NK-92 treated with Interleukin-12 subunit alpha and Interleukin-12 subunit beta, amount 100 ng/mL, for 24 hours (cell line): ENCODE data around the gene PSD2.
A peak's percentile ranks its signal among the peaks of the same experiment; 100 is the strongest.

Source experiments
- DNase-seq: peaks from one replicate; lab custom pipeline; 2025; lab: John Stamatoyannopoulos, UW

The PSD2 gene

GRCh38 chr5:139838381-139839197, 43.0 kb downstream of the PSD2 start:
- DNase-seq, result no peak

GRCh38 chr5:139839232-139839815, 43.7 kb downstream of the PSD2 start:
- DNase-seq, result no peak

GRCh38 chr5:139839918-139840317, 44.3 kb downstream of the PSD2 start:
- DNase-seq, result no peak

- no peak for DNase-seq
These were observed 45.9 kb downstream of the PSD2 start for GRCh38 chr5:139841549-139841948.

GRCh38 chr5:139842321-139842720, 46.7 kb downstream of the PSD2 start:
- no peak for DNase-seq

GRCh38 chr5:139843991-139844390, 48.4 kb downstream of the PSD2 start:
- no peak for DNase-seq

- DNase-seq, result peak; percentile 20
These were observed 49.0 kb downstream of the PSD2 start for GRCh38 chr5:139844472-139845145.

- DNase-seq, result no peak
These were observed 50.5 kb downstream of the PSD2 start for GRCh38 chr5:139845846-139846681.

GRCh38 chr5:139847091-139847490, 51.5 kb downstream of the PSD2 start:
- DNase-seq, result no peak

- DNase-seq, result no peak
These were observed 52.3 kb downstream of the PSD2 start for GRCh38 chr5:139847790-139848507.

- no peak for DNase-seq
These were observed 53.0 kb downstream of the PSD2 start for GRCh38 chr5:139848508-139849100.

GRCh38 chr5:139849501-139849900, 53.9 kb downstream of the PSD2 start:
- DNase-seq, result no peak

GRCh38 chr5:139849942-139850341, 54.3 kb downstream of the PSD2 start:
- no peak for DNase-seq

GRCh38 chr5:139850423-139851016, 54.9 kb downstream of the PSD2 start:
- no peak for DNase-seq

GRCh38 chr5:139851558-139851957, 56.0 kb downstream of the PSD2 start:
- no peak for DNase-seq

GRCh38 chr5:139852696-139853095, 57.1 kb downstream of the PSD2 start:
- DNase-seq, result no peak

- no peak for DNase-seq
These were observed 58.5 kb downstream of the PSD2 start for GRCh38 chr5:139854029-139854605.

- no peak for DNase-seq
These were observed 59.3 kb downstream of the PSD2 start for GRCh38 chr5:139854953-139855352.

GRCh38 chr5:139855451-139855850, 59.8 kb downstream of the PSD2 start:
- DNase-seq, result no peak

- DNase-seq, result no peak
These were observed 60.4 kb downstream of the PSD2 start for GRCh38 chr5:139855946-139856540.
